COLO668 (cell line): ENCODE results near the gene CTNND2.
"Not testable (repeated sequence)": the region's sequence is repeated elsewhere in the genome, so short reads cannot be mapped to it uniquely, and the experiment has no call there.

ENCODE experiments used
- DNase-seq: peaks from one replicate; lab custom pipeline; 2025; ENCODE audit not compliant: unreplicated experiment; lab: John Stamatoyannopoulos, UW

CTNND2 gene

GRCh38 chr5:11684607-11685006, 219.6 kb downstream of the CTNND2 start:
- DNase-seq: no peak

GRCh38 chr5:11683666-11684065, 220.6 kb downstream of the CTNND2 start:
- DNase-seq: no peak

- no peak for DNase-seq
Measured at GRCh38 chr5:11681796-11682195, 222.4 kb downstream of the CTNND2 start.

- DNase-seq: no peak
Measured at GRCh38 chr5:11679676-11680075, 224.6 kb downstream of the CTNND2 start.

GRCh38 chr5:11675184-11675583, 229.1 kb downstream of the CTNND2 start:
- DNase-seq: no peak

- no peak for DNase-seq
Measured at GRCh38 chr5:11672385-11673085, 231.7 kb downstream of the CTNND2 start.

- DNase-seq: no peak
Measured at GRCh38 chr5:11658376-11658775, 245.9 kb downstream of the CTNND2 start.

GRCh38 chr5:11656916-11657315, 247.3 kb downstream of the CTNND2 start:
- DNase-seq: no peak

- DNase-seq: no peak
Measured at GRCh38 chr5:11655681-11656080, 248.6 kb downstream of the CTNND2 start.

- DNase-seq: no peak
Measured at GRCh38 chr5:11650936-11651335, 253.3 kb downstream of the CTNND2 start.

GRCh38 chr5:11646141-11646540, 258.1 kb downstream of the CTNND2 start:
- DNase-seq: no peak

GRCh38 chr5:11642438-11642837, 261.8 kb downstream of the CTNND2 start:
- no peak for DNase-seq

GRCh38 chr5:11640158-11640873, 263.9 kb downstream of the CTNND2 start:
- DNase-seq: no peak

- DNase-seq: no peak
Measured at GRCh38 chr5:11622785-11623184, 281.5 kb downstream of the CTNND2 start.

GRCh38 chr5:11620172-11620571, 284.1 kb downstream of the CTNND2 start:
- no peak for DNase-seq

GRCh38 chr5:11619339-11620024, 284.8 kb downstream of the CTNND2 start:
- no peak for DNase-seq

- no peak for DNase-seq
Measured at GRCh38 chr5:11617080-11617479, 287.2 kb downstream of the CTNND2 start.

- not testable (repeated sequence) for DNase-seq
Measured at GRCh38 chr5:11616624-11617023, 287.6 kb downstream of the CTNND2 start.

- no peak for DNase-seq
Measured at GRCh38 chr5:11611011-11611410, 293.2 kb downstream of the CTNND2 start.

GRCh38 chr5:11609570-11610303, 294.5 kb downstream of the CTNND2 start:
- no peak for DNase-seq

GRCh38 chr5:11608530-11608929, 295.7 kb downstream of the CTNND2 start:
- DNase-seq: no peak
